Ascending aorta (tissue), 2 donors: Measurements from ENCODE around the gene TARS3. TPM values are rescaled to one million over a fixed set of nuclear protein-coding genes. Genes with fewer than 3 reads are reported as not detected.
"Not testable (repeated sequence)": the region's sequence is repeated elsewhere in the genome, so short reads cannot be mapped to it uniquely, and the experiment has no call there.

Source experiments
- DNase-seq, 2 donors: peaks; one replicate each; pipeline ENCODE4 v3.0.0-alpha.2; 2019; ENCODE audit warnings: low spot score in 2 of 2
- H3K27ac ChIP-seq, 2 donors: fragments of 200-600 bp; sonication (generic); one replicate each; pipeline ENCODE4 v1.5.1; 2016 to 2017; ENCODE audit warnings: mild to moderate bottlenecking in 1 of 2
- H3K27me3 ChIP-seq: fragments of 200-600 bp; sonication (generic); one replicate; pipeline ENCODE4 v1.5.1; 2017
- H3K36me3 ChIP-seq, 2 donors: fragments of 200-600 bp; sonication (generic); one replicate each; pipeline ENCODE4 v1.5.1; 2016
- H3K4me1 ChIP-seq, 2 donors: fragments of 200-600 bp; sonication (generic); one replicate each; pipeline ENCODE4 v1.5.1; 2016 to 2017; ENCODE audit warnings: mild to moderate bottlenecking in 1 of 2
- H3K4me3 ChIP-seq, 2 donors: fragments of 200-600 bp; sonication (generic); one replicate each; pipeline ENCODE4 v1.5.1; 2016 to 2017; ENCODE audit warnings: mild to moderate bottlenecking in 1 of 2
- H3K9me3 ChIP-seq, 2 donors: fragments of 200-600 bp; sonication (generic); one replicate each; pipeline ENCODE4 v1.5.1; 2016
- CTCF ChIP-seq, 3 experiments: fragments of 200-600 bp in 2 of 3; fragments of 450-650 bp in 1 of 3; sonication (generic) in 2 of 3; IDR thresholded peaks; one replicate each; pipeline ENCODE4 v1.5.1; 2016 to 2019; ENCODE audit warnings: antibody characterized with exemption in 3 of 3, mild to moderate bottlenecking in 1 of 3, moderate library complexity in 1 of 3
- intact Hi-C: fragments of 100-400 bp; cut with DNase I; formaldehyde crosslinking; loops from one replicate; pipeline ENCODE4 v1.15.1; 2023
- total RNA-seq: library from RNA; depleted of rRNA; stranded (reverse); fragments of >200 nt; gene quantifications from one replicate; pipeline ENCODE4 v1.1.0, GENCODE V29; 2016

TARS3 gene
- total RNA-seq, 1 donor from 2014 or later, result 39.5 TPM

GRCh38 chr15:101657968-101658784, 66.1 kb downstream of the TARS3 start:
- Histone ChIP-seq H3K36me3 (peaks cover 19 to 34% of the 10 kb centered on the region in 2 donors), H3K9me3 (no peaks in the 10 kb centered on the region), H3K4me1 (peaks cover 0 to 1% of the 10 kb centered on the region in 2 donors), H3K27ac (no peak overlapping the region), H3K4me3 (no peak overlapping the region), H3K27me3 (no peaks in the 10 kb centered on the region)
- no peak for TF ChIP-seq CTCF (IDR thresholded peaks at IDR 0.05)
- intact Hi-C loops, result no loop called here
- no peak for DNase-seq

DNA sequence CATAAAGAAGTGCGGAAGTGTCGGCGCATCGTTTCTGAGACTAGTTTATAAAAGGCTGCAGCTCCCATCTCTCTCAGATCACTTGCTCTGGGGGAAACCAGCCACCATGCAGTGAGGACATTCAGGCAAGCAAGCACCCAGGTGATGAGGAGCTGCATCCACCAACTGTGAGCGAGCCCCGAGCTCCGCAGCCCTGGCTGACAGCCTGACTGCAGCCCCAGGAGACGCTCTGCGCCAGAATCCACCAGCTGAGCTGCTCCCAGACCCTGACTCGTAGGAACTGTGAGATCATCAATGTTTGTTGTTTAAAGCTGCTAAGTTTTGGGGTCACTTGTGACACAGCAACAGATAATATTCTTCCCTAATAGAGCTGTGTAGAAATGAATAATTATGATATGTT, 67.1 kb downstream of the TARS3 start:
- no peak for TF ChIP-seq CTCF (IDR thresholded peaks at IDR 0.05)

DNA sequence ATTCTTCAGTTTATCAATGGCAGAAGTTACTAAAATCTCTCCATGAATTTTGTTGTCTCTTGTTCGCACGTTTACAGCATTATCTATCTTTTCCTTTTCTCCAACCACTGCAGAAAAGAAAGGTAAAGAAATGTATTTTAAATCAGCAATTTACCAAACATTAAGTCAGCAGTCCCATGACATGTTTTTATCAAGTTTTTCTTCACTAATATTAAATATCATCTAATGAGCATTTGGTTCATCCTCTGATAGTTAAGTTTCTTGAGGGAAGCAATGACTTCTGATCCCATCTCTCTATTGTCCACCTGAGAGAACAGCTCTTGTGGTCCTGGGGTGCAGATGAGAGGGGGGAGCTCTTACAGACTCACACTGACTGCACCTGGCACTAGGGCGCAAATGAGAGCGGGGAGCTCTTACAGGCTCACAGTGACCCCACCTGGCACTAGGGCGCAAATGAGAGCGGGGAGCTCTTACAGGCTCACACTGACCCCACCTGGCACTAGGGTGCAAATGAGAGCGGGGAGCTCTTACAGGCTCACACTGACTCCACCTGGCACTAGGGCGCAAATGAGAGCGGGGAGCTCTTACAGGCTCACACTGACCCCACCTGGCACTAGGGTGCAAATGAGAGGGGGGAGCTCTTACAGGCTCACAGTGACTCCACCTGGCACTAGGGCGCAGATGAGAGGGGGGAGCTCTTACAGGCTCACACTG, 69.5 kb downstream of the TARS3 start:
- H3K27me3 ChIP-seq, DNase-seq, H3K27ac ChIP-seq, H3K4me3 ChIP-seq, H3K9me3 ChIP-seq: not testable (repeated sequence)
- Histone ChIP-seq H3K36me3 (peaks cover 14 to 19% of the 10 kb centered on the region in 2 donors), H3K4me1 (peaks cover 0 to 19% of the 10 kb centered on the region in 2 donors)
- intact Hi-C loops, result loop anchor here (5.0 kb wide), 1 partner anchor 1052 kb away; the partner anchor contains the start of genes ASB7 and LINS1

More for the DNA sequence above, 67.1 kb downstream of the TARS3 start:
- DNase-seq, result no peak
- Histone ChIP-seq H3K27ac (no peak overlapping the region), H3K36me3 (peaks cover 19 to 32% of the 10 kb centered on the region in 2 donors), H3K9me3 (no peaks in the 10 kb centered on the region), H3K27me3 (no peaks in the 10 kb centered on the region), H3K4me3 (no peak overlapping the region), H3K4me1 (peaks cover 0 to 6% of the 10 kb centered on the region in 2 donors)
- intact Hi-C loops, result no loop called here

DNA sequence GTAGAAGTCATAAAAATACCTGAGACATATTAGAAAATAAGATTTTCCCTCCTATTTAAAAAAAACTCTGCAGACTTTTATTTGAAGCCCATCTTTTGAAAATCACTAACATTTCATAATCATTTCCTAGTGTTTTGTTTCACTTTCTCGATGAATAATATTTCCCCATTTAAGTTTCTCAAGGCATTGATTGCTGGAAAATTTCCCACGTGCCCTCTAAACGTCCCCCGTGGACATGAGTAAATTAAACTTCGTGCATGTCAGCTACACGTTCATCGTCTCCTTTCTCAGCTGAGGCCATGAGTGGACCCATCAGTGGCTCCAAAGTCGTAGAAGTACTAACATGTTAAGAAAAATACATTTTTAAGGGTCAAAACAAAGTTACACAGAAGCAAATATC, 70.1 kb downstream of the TARS3 start:
- H3K36me3 ChIP-seq, result peaks cover 14 to 19% of the 10 kb centered on the region in 2 donors
- no peak for TF ChIP-seq CTCF (IDR thresholded peaks at IDR 0.05)
- peaks cover 0 to 25% of the 10 kb centered on the region in 2 donors for H3K4me1 ChIP-seq
- no peak overlapping the region for H3K27ac ChIP-seq
- intact Hi-C loops, result loop anchor here (5.0 kb wide), 1 partner anchor 1052 kb away; the partner anchor contains the start of genes ASB7 and LINS1
- no peaks in the 10 kb centered on the region for H3K9me3 ChIP-seq
- no peak overlapping the region for H3K4me3 ChIP-seq
- no peak for DNase-seq
- no peaks in the 10 kb centered on the region for H3K27me3 ChIP-seq

GRCh38 chr15:101652786-101653430, 71.4 kb downstream of the TARS3 start:
- TF ChIP-seq CTCF (IDR thresholded peaks at IDR 0.05), result no peak
- no peak for DNase-seq
- Histone ChIP-seq H3K27me3 (no peaks in the 10 kb centered on the region), H3K4me3 (peak overlapping the region; percentile 97 to 98), H3K4me1 (peaks cover 0 to 27% of the 10 kb centered on the region in 2 donors), H3K36me3 (peaks cover 9 to 25% of the 10 kb centered on the region in 2 donors), H3K9me3 (no peaks in the 10 kb centered on the region), H3K27ac (peak overlapping the region; percentile 99 to 100)
- intact Hi-C loops, result loop anchor here (1.0 to 5.0 kb wide), 3 partner anchors 71 to 1051 kb away; partner anchors contain the start of genes ASB7, LINS1, SNRPA1 and TARS3
